Panc1 (cell line): Measurements from ENCODE around the gene IL32. TPM values are rescaled to one million over a fixed set of nuclear protein-coding genes. Genes with fewer than 3 reads are reported as not detected.

Experiments used
- ATAC-seq: fragments of 200-7000 bp; cut with Tn5 transposase; 2 replicates; pipeline ENCODE4 v1.9.1; 2020; ENCODE audit warnings: mild to moderate bottlenecking, moderate library complexity
- Bru-seq: library from RNA; stranded (reverse); fragments of 400-500 nt; gene quantifications from one replicate; lab custom pipeline; 2021; lab: Mats Ljungman, UMichigan
- BruChase-seq, 2 experiments: library from RNA; stranded (reverse); fragments of 400-500 nt; gene quantifications; one replicate each; lab custom pipeline; 2021; lab: Mats Ljungman, UMichigan
- BruUV-seq: library from RNA; stranded (reverse); fragments of 400-500 nt; replicated peaks from 2 replicates; lab custom pipeline; 2021; lab: Mats Ljungman, UMichigan
- CTCF ChIA-PET: fragments of 300-600 bp; sonication (Branson Sonifier 250); formaldehyde crosslinking; loops from one replicate; lab custom pipeline; 2022; ENCODE audit warnings: antibody characterized with exemption; lab: Charles Lee
- POLR2A ChIA-PET: fragments of 300-600 bp; sonication (Branson Sonifier 250); formaldehyde crosslinking; loops from one replicate; lab custom pipeline; 2022; ENCODE audit warnings: antibody characterized with exemption; lab: Charles Lee
- DNase-seq: peaks from one replicate; pipeline ENCODE4 v3.0.0-alpha.2; 2010; ENCODE audit warnings: low read depth, low spot score
- H3K27ac ChIP-seq: 2 replicates; pipeline ENCODE4 v1.5.1; 2011; ENCODE audit warnings: mild to moderate bottlenecking, low read length, inconsistent platforms
- H3K27me3 ChIP-seq: fragments of 200-500 bp; sonication (Bioruptor generic); 2 replicates; pipeline ENCODE4 v1.6.0; 2014; ENCODE audit warnings: low read length, inconsistent platforms; ENCODE audit not compliant: control insufficient read depth, insufficient read depth
- H3K36me3 ChIP-seq: fragments of 200-500 bp; sonication (Bioruptor generic); 2 replicates; pipeline ENCODE4 v1.5.1; 2014; ENCODE audit warnings: inconsistent platforms, mild to moderate bottlenecking, low read length, moderate library complexity; ENCODE audit not compliant: control insufficient read depth, insufficient read depth
- H3K4me1 ChIP-seq: 2 replicates; pipeline ENCODE4 v1.5.1; 2011; ENCODE audit warnings: inconsistent platforms, mild to moderate bottlenecking, low read length, moderate library complexity; ENCODE audit not compliant: control insufficient read depth, insufficient read depth
- H3K4me3 ChIP-seq, 2 experiments: 2 replicates each; pipeline ENCODE4 v1.5.1; 2011 to 2012; ENCODE audit warnings: low read depth in 2 of 2, low read length in 2 of 2, mild to moderate bottlenecking in 2 of 2, inconsistent platforms in 1 of 2, moderate library complexity in 1 of 2
- H3K9me3 ChIP-seq: fragments of 200-500 bp; sonication (Bioruptor generic); 2 replicates; pipeline ENCODE4 v1.5.1; 2014; ENCODE audit warnings: low read depth, mild to moderate bottlenecking, inconsistent platforms, low read length, moderate library complexity; ENCODE audit not compliant: control insufficient read depth, insufficient read depth
- CTCF ChIP-seq: fragments of 450-650 bp; IDR thresholded peaks from 2 replicates; pipeline ENCODE4 v1.5.1; 2017; ENCODE audit warnings: mild to moderate bottlenecking
- POLR2AphosphoS5 ChIP-seq: IDR thresholded peaks from 2 replicates; pipeline ENCODE4 v1.6.1; 2012; ENCODE audit warnings: mild to moderate bottlenecking, low read depth, low read length, moderate library complexity
- REST ChIP-seq, 2 experiments: IDR thresholded peaks; 2 replicates each; pipeline ENCODE4 v1.6.1; 2011 to 2012; ENCODE audit warnings: low read depth in 2 of 2, control low read depth in 1 of 2, low read length in 1 of 2, mild to moderate bottlenecking in 1 of 2, moderate library complexity in 1 of 2; ENCODE audit not compliant: insufficient read depth in 1 of 2
- SIN3A ChIP-seq: IDR thresholded peaks from 2 replicates; pipeline ENCODE4 v1.6.1; 2012; ENCODE audit warnings: low read depth, mild to moderate bottlenecking, low read length, moderate library complexity, borderline replicate concordance; ENCODE audit not compliant: insufficient read depth
- TCF7L2 ChIP-seq: IDR thresholded peaks from 2 replicates; pipeline ENCODE4 v1.6.1; 2011; ENCODE audit warnings: mild to moderate bottlenecking, low read depth, low read length, inconsistent platforms
- in situ Hi-C: cut with HindIII; loops from 2 replicates; pipeline ENCODE4 v1.10.0; 2016; ENCODE audit warnings: low sequenced_read_pairs, low pct_unique_long_range_greater_than_20kb
- intact Hi-C: fragments of 100-400 bp; cut with micrococcal nuclease; formaldehyde crosslinking; loops from one replicate; pipeline ENCODE4 v1.10.0; 2022; ENCODE audit not compliant: unreplicated experiment
- long read RNA-seq: library from polyadenylated mRNA; unstranded; transcript quantifications from one replicate; pipeline ENCODE4 v2.0.0, GENCODE V29; 2021; ENCODE audit not compliant: unreplicated experiment
- polyA plus RNA-seq: library from polyadenylated mRNA; unstranded; fragments of >200 nt; gene quantifications from one replicate; pipeline ENCODE4 v1.2.1, GENCODE V29; 2012; ENCODE audit warnings: missing spikeins; ENCODE audit not compliant: insufficient read length
- total RNA-seq: library from RNA; stranded (reverse); gene quantifications from one replicate; pipeline ENCODE4 v1.2.1, GENCODE V29; 2021; ENCODE audit not compliant: unreplicated experiment

IL32 gene, protein sequence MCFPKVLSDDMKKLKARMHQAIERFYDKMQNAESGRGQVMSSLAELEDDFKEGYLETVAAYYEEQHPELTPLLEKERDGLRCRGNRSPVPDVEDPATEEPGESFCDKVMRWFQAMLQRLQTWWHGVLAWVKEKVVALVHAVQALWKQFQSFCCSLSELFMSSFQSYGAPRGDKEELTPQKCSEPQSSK
- total RNA-seq (17.1 TPM), Bru-seq, nascent RNA (percentile 37 among the genes with signal in this experiment), BruChase-seq, experiment 1, labeled RNA remaining after a 2-hour chase (percentile 31 among the genes with signal in this experiment), BruChase-seq, experiment 2, labeled RNA remaining after a 6-hour chase (percentile 43 among the genes with signal in this experiment)
- 18.5 TPM for polyA plus RNA-seq
- long read RNA-seq, partial matches to known transcripts, result 0 of 7 reads
- long read RNA-seq, other reads (novel, unspliced or antisense), result 1 of 7 reads

GRCh38 chr16:3065069-3065741 lies at the start of gene IL32:
IL32 (plus strand) TSS chr16:3065640; CDS start chr16:3065812, 172 bp downstream.
- Histone ChIP-seq H3K9me3 (no peaks in the 10 kb centered on the region), H3K27me3 (no peaks in the 10 kb centered on the region), H3K4me3 (no peak within 1 kb of the TSS), H3K4me1 (peaks cover 8% of the 10 kb centered on the region; the same call in 1 of the 2 replicates), H3K27ac (peak within 1 kb of the TSS; percentile 10; the same call in 1 of the 2 replicates), H3K36me3 (no peaks in the 10 kb centered on the region)
- in situ Hi-C loops (no loop called here), intact Hi-C loops (no loop called here)
- ChIA-PET CTCF (no interaction called here), POLR2A (no interaction called here)
- BruUV-seq, result no TSS peak
- no peak for TF ChIP-seq SIN3A
- TF ChIP-seq REST (IDR thresholded peaks at IDR 0.05; ENCODE audit: insufficient read depth in 1 of 2, low read depth in 2 of 2, low read length in 1 of 2), result no peak
- no peak for TF ChIP-seq CTCF
- no peak for TF ChIP-seq TCF7L2
- no peak for TF ChIP-seq POLR2AphosphoS5
- ATAC-seq, result peak; percentile 63; the same call in 1 of the 2 replicates
- DNase-seq, result no peak

GRCh38 chr16:3015865-3016521 lies 49.4 kb upstream of the IL32 start:
- Histone ChIP-seq H3K27ac (no peak overlapping the region), H3K36me3 (peaks cover 2% of the 10 kb centered on the region; the same call in 1 of the 2 replicates), H3K4me1 (peaks cover 8% of the 10 kb centered on the region; the same call in 1 of the 2 replicates), H3K4me3 (no peak overlapping the region), H3K27me3 (no peaks in the 10 kb centered on the region), H3K9me3 (no peaks in the 10 kb centered on the region)
- no TSS peak for BruUV-seq
- ChIA-PET POLR2A (no interaction called here), CTCF (no interaction called here)
- in situ Hi-C loops (no loop called here), intact Hi-C loops (no loop called here)
- DNase-seq, result no peak
- no peak for ATAC-seq
- no peak for TF ChIP-seq TCF7L2
- no peak for TF ChIP-seq SIN3A
- TF ChIP-seq CTCF, result no peak
- no peak for TF ChIP-seq REST (IDR thresholded peaks at IDR 0.05; ENCODE audit: insufficient read depth in 1 of 2, low read depth in 2 of 2, low read length in 1 of 2)
- no peak for TF ChIP-seq POLR2AphosphoS5
